ENCODE data around the gene CIT.

CIT gene

DNA sequence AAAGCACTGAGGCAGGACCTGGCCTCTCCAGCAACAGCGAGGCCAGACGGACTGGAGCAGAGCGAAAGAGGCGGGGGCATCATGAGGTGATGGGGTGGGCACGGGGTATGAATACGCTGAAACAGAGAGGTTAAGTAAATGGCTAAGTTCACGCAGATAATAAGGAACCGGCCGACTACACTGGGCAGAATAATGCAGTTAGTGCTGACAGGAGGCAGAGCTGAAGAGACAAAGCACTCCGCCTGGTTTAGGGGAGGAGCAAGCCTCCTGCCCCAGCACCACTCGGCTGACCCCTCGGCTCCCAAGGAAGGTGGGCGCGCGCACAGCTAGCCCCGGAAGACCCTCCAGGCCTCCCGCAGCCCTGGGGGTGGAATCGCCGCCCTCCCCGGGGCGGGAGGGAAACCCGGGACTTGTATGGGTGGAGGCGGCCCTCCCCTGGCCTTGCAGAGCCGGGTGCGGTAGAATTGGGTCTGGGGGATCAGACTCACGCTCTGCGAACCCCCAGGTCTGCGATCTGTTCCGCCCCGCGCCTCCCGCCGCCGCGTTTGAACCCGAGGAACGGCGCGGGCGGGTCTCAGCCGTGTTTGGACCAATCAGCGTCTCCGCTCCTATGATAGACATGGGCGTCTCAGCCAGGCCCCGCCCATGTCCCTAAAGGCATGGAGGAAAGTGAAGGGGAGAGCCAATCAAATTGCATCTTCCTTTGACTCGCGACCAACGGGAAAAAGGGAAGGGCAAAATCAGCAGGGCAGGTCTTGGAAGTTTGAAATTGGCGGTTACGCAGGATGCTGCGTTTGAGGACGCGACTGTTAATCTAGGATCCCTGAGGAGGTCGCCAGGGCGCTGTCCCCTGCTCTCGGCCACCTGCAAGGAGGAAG lies at the start of gene CIT:
TSS of gene CIT (minus strand) at position 560 of the 878 bp plus-strand sequence. CDS start 1,152 bp downstream, outside the sequence.
- peak within 1 kb of the TSS; percentile 91 for H3K4me3 ChIP-seq (ENCODE audit: low read length)
- TF ChIP-seq, protein P1, sequence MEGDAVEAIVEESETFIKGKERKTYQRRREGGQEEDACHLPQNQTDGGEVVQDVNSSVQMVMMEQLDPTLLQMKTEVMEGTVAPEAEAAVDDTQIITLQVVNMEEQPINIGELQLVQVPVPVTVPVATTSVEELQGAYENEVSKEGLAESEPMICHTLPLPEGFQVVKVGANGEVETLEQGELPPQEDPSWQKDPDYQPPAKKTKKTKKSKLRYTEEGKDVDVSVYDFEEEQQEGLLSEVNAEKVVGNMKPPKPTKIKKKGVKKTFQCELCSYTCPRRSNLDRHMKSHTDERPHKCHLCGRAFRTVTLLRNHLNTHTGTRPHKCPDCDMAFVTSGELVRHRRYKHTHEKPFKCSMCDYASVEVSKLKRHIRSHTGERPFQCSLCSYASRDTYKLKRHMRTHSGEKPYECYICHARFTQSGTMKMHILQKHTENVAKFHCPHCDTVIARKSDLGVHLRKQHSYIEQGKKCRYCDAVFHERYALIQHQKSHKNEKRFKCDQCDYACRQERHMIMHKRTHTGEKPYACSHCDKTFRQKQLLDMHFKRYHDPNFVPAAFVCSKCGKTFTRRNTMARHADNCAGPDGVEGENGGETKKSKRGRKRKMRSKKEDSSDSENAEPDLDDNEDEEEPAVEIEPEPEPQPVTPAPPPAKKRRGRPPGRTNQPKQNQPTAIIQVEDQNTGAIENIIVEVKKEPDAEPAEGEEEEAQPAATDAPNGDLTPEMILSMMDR (conservative IDR thresholded peaks at IDR 0.05; ENCODE audit: low read length), result no peak
- peak; percentile 90 for DNase-seq (ENCODE audit: low read depth)

- no peak for DNase-seq (ENCODE audit: low read depth)
- no peak overlapping the region for H3K4me3 ChIP-seq (ENCODE audit: low read length)
- TF ChIP-seq, protein P1 (conservative IDR thresholded peaks at IDR 0.05; ENCODE audit: low read length), result no peak
Measured at GRCh38 chr12:119925269-119925668, 48.1 kb upstream of the CIT start.

DNA sequence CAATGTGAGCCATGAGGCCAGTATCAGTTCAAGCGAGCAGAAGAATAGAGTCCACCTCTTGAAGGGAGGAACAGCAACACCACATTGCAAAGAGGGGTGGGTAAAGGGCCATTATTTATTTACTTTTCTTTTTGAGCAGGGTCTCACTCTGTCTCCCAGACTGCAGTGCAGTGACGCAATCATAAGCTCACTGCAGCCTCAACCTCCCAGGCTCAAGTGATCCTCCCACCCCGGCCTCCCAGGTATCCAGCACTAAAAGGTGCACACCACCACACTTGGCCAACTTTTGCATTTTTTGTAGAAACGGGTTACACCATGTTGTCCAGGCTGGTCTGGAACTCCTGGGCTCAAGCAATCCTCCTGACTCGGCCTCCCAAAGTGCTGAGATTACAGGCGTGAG lies 42.9 kb upstream of the CIT start:
- H3K4me3 ChIP-seq (ENCODE audit: low read length), result no peak overlapping the region
- no peak for DNase-seq (ENCODE audit: low read depth)
- TF ChIP-seq, protein P1 (conservative IDR thresholded peaks at IDR 0.05; ENCODE audit: low read length), result no peak

DNA sequence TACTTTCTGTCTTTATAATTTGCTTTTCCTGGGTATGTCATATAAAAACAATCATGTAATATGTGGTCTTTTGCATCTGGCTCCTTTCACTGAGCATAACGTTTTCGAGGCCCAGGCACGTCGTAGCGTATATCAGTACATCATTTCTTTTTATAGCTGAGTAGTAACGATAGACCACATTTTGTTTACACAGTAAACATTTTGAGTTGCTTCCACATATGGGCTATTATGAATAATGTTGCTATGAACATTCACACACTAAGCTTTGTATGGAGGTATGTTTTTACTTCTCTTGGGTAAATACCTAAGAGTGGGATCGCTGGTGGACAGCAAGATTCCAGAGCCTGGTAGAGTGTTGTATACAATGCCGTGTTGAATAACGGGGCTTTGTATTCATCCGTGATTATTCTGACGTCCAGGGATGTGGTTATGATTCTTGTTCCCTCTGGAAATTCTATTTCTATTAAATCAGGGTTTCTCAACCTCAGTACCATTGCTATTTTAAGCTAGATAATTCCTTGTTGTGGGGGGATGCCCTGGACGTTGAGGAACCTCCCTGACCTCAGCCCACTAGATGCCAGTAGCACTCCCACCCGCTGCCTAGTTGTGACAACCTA lies 38.9 kb upstream of the CIT start:
- no peak overlapping the region for H3K4me3 ChIP-seq (ENCODE audit: low read length)
- no peak for DNase-seq (ENCODE audit: low read depth)
- TF ChIP-seq, protein P1 (conservative IDR thresholded peaks at IDR 0.05; ENCODE audit: low read length), result no peak

DNA sequence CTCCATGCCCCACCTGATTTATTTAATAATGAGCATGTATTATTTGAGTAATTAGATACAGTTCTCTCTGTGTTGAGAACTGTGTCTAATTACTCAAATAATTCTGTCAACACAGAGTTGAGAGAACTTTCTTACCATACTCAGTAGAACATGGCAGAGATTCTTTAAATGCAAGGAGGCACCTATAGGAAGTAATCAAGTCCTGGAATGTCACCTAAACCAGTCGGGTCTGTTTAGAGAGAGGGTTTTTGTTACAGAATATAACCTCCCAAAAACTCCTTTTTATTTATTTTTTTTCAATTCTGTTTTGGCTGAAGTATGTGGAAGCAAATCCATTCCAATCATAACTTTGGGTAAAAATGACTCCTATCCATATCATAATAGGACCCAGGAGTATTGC lies 37.5 kb upstream of the CIT start:
- no peak overlapping the region for H3K4me3 ChIP-seq (ENCODE audit: low read length)
- DNase-seq (ENCODE audit: low read depth), result no peak
- TF ChIP-seq, protein P1 (conservative IDR thresholded peaks at IDR 0.05; ENCODE audit: low read length), result no peak

DNA sequence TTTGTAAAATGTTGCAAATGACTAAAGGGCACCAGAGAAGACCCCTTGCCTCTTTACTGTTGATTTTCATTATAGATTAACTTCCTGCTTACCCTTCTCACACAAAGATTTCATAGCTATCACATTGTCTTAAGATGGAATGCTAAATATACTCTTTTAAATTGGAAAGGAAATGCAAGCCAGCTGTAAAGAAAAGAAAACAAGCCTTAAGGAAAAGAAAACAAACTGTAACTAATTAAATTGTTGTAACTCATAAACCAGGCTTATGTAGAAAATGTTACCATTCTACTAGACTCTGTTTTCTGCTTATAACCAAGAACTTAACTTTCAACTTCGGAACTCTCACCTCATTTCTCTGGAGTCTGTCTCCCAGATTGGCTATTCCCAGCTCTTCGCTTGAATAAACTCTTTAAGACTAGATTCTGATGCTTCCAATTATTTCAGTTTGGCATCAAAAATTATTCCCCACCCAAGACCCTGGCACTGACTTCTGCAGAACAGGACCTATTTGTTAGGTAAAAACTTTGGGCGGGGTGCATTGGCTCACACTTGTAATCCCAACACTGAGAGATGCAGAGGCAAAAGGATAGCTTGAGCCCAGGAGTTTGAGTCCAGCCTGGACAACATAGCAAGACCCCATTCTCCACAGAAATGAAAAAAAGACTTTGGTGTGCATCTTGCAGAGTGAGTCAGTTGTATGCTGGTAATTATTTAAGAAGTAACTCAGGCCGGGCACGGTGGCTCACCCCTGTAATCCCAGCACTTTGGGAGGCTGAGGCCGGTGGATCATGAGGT lies 36.6 kb upstream of the CIT start:
- TF ChIP-seq, protein P1 (conservative IDR thresholded peaks at IDR 0.05; ENCODE audit: low read length), result no peak
- H3K4me3 ChIP-seq (ENCODE audit: low read length), result no peak overlapping the region
- DNase-seq (ENCODE audit: low read depth), result no peak

Measured in AG10803 (cell line).